NCI-H510A (cell line): ENCODE measurements around the gene JARID2.

Experiments used
- DNase-seq: peaks from one replicate; lab custom pipeline; 2025; lab: John Stamatoyannopoulos, UW

The JARID2 gene

GRCh38 chr6:15550546-15551123 is 304.8 kb downstream of the JARID2 start:
- DNase-seq: no peak

GRCh38 chr6:15551262-15551661 is 305.4 kb downstream of the JARID2 start:
- no peak for DNase-seq

GRCh38 chr6:15551798-15552197 is 305.9 kb downstream of the JARID2 start:
- DNase-seq: peak; percentile 36

- DNase-seq: no peak
Observed at GRCh38 chr6:15553031-15553430, 307.2 kb downstream of the JARID2 start.

GRCh38 chr6:15553736-15554294 is 307.9 kb downstream of the JARID2 start:
- DNase-seq: no peak

- DNase-seq: no peak
Observed at GRCh38 chr6:15554728-15555100, 308.8 kb downstream of the JARID2 start.

- DNase-seq: no peak
Observed at GRCh38 chr6:15555101-15556038, 309.5 kb downstream of the JARID2 start.

- no peak for DNase-seq
Observed at GRCh38 chr6:15556711-15557110, 310.8 kb downstream of the JARID2 start.

GRCh38 chr6:15557174-15557573 is 311.3 kb downstream of the JARID2 start:
- DNase-seq: no peak

GRCh38 chr6:15560713-15561112 is 314.8 kb downstream of the JARID2 start:
- DNase-seq: no peak

- DNase-seq: no peak
Observed at GRCh38 chr6:15561447-15562199, 315.8 kb downstream of the JARID2 start.

- no peak for DNase-seq
Observed at GRCh38 chr6:15562977-15563376, 317.1 kb downstream of the JARID2 start.

GRCh38 chr6:15569035-15569995 is 323.4 kb downstream of the JARID2 start:
- DNase-seq: no peak

GRCh38 chr6:15570171-15570570 is 324.3 kb downstream of the JARID2 start:
- DNase-seq: no peak
